NCI-H146 (cell line): ENCODE data around the gene SGCE.
A peak's percentile ranks its signal among the peaks of the same experiment; 100 is the strongest.

ENCODE experiments used
- DNase-seq: peaks from one replicate; lab custom pipeline; 2025; lab: John Stamatoyannopoulos, UW

The SGCE gene

GRCh38 chr7:94621120-94621519, 34.8 kb downstream of the SGCE start:
- no peak for DNase-seq

- peak; percentile 4 for DNase-seq
Observed at GRCh38 chr7:94620703-94621118, 35.2 kb downstream of the SGCE start.

- no peak for DNase-seq
Observed at GRCh38 chr7:94618126-94618525, 37.8 kb downstream of the SGCE start.

- DNase-seq: no peak
Observed at GRCh38 chr7:94616855-94617254, 39.1 kb downstream of the SGCE start.

- DNase-seq: no peak
Observed at GRCh38 chr7:94615666-94616065, 40.3 kb downstream of the SGCE start.

GRCh38 chr7:94612661-94613060, 43.3 kb downstream of the SGCE start:
- no peak for DNase-seq

- DNase-seq: no peak
Observed at GRCh38 chr7:94612253-94612652, 43.7 kb downstream of the SGCE start.

GRCh38 chr7:94609561-94609960, 46.4 kb downstream of the SGCE start:
- DNase-seq: no peak

GRCh38 chr7:94605031-94605430, 50.9 kb downstream of the SGCE start:
- no peak for DNase-seq

- no peak for DNase-seq
Observed at GRCh38 chr7:94602181-94602580, 53.8 kb downstream of the SGCE start.

- DNase-seq: no peak
Observed at GRCh38 chr7:94600267-94600666, 55.7 kb downstream of the SGCE start.

GRCh38 chr7:94595717-94596116, 60.2 kb downstream of the SGCE start:
- DNase-seq: peak; percentile 10

GRCh38 chr7:94594882-94595281, 61.1 kb downstream of the SGCE start:
- DNase-seq: no peak

GRCh38 chr7:94591176-94591575, 64.8 kb downstream of the SGCE start:
- DNase-seq: no peak

- no peak for DNase-seq
Observed at GRCh38 chr7:94590526-94591162, 65.3 kb downstream of the SGCE start.

- no peak for DNase-seq
Observed at GRCh38 chr7:94588075-94588474, 67.9 kb downstream of the SGCE start.

GRCh38 chr7:94584113-94584512, 71.8 kb downstream of the SGCE start:
- no peak for DNase-seq

- no peak for DNase-seq
Observed at GRCh38 chr7:94580601-94581000, 75.3 kb downstream of the SGCE start.

GRCh38 chr7:94579470-94579869, 76.5 kb downstream of the SGCE start:
- no peak for DNase-seq

- no peak for DNase-seq
Observed at GRCh38 chr7:94578614-94579013, 77.3 kb downstream of the SGCE start.

- DNase-seq: no peak
Observed at GRCh38 chr7:94577357-94577756, 78.6 kb downstream of the SGCE start.

GRCh38 chr7:94576316-94576715, 79.6 kb downstream of the SGCE start:
- DNase-seq: no peak

- no peak for DNase-seq
Observed at GRCh38 chr7:94575646-94576045, 80.3 kb downstream of the SGCE start.

- DNase-seq: no peak
Observed at GRCh38 chr7:94571816-94572215, 84.1 kb downstream of the SGCE start.

- no peak for DNase-seq
Observed at GRCh38 chr7:94567396-94567795, 88.5 kb downstream of the SGCE start.
